Activated naive CD8-positive, alpha-beta T cell treated with anti-CD3 and anti-CD28 coated beads, Interleukin-2, amount 50 U/mL, for 16 hours (primary cell): ENCODE measurements around the gene GRIK3.

Source experiments
- DNase-seq: peaks from one replicate; pipeline ENCODE4 v3.0.0-alpha.2; 2020; ENCODE audit warnings: low read depth, low spot score

GRIK3 gene

DNA sequence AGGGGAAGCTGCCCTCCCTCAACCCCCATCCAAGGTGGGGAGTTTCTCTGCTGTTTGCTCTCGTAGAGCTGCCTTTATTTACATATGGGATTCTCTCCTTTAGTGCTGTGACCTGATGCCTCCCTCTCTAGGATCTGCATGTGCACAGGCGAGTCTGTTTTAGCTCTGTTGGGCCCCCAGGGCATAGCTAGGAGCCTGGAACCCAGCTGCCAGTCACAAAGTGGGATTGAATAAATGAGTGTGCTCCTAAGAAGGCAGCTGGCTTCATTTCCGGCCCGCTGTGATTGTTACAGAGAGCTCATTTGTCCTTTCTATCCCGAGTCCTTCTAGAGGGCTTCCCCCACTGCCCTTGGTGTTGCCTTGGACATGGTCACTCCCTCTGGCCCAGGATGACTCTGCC lies 176.6 kb downstream of the GRIK3 start:
- DNase-seq, result no peak

DNA sequence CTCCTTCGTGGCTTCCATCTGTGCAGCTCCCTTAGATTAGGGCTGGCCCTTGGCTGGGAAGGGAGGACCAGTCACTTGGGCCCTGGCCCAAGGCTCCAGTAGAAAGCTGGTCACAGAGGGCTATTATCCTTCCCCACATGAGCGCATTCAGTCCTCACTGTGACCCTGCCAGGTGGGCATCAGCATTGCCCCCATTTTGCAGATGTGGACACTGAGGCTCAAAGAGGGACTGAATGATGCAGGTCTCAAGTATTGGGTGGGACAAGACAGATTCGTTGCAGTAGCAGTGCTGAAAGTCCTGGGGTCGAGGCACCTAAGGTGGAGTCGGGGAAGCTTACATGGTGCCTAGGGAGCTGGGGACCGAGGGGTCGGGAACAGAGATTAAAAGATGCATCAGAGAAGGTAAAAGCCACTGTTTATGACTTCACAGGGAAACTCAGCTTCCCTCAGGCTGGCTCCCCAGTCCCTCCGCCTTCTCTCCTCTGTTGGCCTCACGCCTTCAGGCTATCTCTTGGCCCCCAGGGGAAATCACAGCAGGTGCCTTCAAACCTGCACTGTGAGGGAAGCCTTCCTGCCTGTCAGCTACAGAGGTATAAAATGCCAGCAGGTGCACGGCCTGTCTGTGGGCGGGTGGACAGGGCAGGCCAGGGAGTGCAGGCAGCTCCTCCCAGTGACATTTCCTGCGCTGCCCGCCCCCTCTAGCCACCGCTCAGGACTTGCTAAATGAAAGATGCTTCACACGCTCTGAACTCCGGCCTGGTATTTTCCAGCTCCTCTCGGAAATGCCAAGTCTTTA lies 178.4 kb downstream of the GRIK3 start:
- no peak for DNase-seq

DNA sequence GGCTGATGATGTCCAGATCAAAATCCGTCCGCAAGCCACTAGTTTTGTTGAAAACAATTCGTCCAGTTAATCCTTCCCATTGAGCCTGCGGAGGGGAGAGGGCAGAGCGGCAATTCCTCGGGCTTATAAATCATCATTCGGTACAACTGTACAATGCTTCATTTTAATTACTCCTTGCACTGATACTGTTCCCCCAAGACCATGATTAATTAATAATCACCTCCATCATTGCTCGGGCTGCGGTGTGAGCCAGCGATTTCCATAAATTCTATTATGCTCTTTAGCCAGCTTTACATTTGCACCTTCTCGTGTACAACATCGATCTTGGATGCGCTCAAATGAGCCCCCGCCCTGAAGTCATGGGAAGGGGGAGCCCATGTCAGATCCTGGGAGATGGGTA lies 180.7 kb downstream of the GRIK3 start:
- no peak for DNase-seq

DNA sequence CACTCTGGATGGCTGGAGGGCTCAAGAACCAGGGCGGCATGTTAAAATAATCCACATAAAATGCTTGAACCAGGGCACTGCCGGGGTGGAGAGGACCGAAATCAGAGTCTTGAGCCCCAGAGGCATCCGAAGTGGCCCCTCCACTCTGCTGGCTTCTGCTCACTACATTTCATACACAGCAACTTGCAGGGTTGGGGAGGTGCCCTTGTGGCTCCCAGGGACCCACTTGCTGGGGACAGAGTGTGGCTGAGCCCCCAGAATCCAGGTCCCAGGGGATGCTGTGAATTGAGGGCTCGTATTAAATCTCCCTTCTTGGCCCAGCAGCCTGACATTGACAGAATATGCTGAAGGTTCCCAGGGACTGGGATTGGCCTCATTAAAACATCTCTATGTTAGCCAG lies 181.7 kb downstream of the GRIK3 start:
- no peak for DNase-seq

DNA sequence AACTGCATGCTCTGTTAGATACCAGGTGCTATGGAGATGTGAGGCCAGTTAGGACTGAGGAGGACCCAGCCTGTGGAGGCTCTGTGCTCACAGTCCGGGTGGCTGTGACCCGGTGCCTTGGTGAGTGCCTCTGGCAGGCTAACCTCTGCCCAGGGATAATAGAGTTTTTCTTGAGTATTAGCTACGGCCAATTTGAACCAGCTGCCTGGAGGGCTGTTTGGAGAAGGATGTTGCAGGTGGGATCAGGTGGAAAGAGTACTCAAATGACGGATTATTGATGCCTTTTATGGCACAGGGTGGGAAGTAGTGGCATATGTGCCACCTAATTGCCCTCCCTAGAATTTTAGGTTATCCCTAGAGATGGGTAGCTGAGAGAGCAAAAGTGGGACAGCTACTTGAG lies 182.7 kb downstream of the GRIK3 start:
- DNase-seq, result no peak

DNA sequence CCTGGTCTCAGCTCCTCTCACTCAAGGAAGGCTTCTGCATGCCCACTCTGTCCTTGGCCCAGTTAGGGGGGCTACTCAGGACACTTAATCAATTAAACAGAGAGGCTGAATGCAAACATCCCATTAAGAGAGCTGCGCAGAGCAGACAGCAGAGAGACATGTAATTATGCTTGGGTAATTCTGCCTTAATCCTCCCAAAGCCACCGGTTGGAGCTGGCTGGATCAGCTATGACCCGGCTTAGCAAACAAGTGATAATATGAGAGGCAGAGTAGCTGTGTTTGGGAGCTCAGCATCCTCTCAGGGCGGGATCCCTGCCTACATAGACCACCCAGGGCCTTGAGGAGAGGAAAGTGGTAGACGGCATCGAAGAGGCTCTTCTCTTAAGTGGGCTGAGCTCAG lies 183.2 kb downstream of the GRIK3 start:
- DNase-seq, result no peak

DNA sequence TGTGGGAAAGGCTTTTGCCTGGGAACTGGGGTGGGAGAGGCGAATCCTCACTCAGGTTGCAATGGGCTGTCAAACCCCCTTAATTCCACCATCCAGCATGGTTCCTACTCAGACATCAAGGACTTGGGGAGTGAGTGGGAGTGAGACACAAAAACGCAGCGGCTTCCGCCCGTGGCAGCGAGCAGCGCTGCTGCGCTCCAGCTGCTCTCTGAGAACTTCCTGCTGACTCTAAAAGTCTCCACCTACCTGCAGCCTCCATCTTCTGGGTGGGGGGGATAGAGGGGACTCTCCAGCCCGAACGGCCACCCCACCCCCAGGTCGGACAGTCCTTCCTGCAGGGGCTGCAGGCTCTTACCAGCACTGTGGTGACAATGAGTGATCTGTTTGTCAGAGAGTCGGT lies 184.4 kb downstream of the GRIK3 start:
- no peak for DNase-seq

DNA sequence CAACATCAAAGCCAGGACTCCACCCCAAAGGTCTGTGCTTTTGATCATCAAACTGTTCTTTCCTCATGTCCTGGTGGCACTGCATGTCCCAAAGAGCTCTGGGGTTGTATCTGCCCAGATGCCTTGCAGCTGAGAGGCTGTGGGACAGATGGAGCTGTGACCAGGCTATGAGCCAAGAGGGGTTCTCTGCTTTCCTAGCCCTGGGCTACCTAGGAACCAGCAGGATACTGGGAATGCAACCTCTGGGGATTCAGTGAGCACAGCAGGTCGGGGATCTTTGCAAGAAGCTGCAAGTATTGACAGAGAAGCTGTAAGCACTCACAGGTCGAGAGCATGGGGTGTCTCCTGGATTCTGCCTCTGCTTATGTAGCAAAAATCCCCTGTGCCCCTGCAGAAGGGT lies 186.6 kb downstream of the GRIK3 start:
- DNase-seq, result no peak

DNA sequence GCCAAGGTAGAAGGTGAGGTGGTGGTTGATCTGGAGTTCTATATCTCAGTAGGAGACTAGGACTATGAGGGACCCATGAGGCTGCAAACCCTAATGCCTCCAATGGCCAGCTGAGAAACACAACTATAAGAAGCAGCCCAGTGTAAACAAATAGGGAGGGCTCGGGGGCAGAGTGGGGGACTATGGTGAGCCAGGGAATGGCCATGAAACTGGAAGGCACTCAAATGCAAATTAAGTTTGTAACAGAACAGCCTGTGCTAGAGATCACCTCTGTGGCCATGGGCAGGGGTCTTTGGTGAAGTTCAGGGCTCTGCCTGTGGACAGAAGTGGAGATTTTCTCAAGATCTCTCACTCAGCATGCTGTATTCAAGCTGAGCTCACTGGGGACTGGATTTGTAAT lies 187.1 kb downstream of the GRIK3 start:
- no peak for DNase-seq

DNA sequence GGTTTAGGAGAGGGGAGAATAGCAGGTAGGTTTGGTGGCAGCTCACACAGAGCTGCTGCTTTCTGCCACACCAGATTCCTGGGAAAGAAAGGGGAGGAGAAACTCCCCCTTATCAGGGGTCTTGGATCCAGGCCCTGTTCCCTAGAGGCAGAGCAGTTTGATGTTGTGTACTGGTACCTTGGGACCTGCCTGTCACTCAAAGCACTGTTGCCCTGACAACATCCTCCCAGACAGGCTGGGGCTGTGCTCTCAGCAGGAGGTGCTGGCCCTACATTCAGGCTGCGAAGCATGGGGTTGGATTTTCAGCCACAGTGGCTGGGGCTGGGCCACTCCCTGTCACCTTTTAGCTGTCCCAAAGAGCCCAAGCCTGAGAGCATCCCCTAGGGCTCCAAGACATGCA lies 188.0 kb downstream of the GRIK3 start:
- no peak for DNase-seq

DNA sequence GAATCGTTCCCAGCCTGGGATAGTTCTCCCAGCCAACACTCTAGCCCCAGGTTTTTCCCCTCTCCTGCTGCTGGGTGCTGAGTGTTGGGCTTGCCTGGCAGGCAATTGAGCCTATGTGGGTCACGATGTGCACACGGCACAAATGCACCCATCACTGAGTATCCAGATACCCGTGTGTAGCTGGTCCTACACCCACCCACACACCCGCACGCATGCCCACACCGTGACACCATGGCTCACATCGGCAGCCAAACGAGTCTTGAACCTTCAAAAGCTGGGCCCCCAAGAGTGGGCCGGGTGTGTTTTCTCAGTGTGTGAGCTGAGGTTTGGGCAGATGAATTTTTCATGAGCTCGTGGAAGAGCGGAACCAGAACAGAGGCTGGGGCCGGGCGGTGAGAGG lies 188.5 kb downstream of the GRIK3 start:
- DNase-seq, result no peak

DNA sequence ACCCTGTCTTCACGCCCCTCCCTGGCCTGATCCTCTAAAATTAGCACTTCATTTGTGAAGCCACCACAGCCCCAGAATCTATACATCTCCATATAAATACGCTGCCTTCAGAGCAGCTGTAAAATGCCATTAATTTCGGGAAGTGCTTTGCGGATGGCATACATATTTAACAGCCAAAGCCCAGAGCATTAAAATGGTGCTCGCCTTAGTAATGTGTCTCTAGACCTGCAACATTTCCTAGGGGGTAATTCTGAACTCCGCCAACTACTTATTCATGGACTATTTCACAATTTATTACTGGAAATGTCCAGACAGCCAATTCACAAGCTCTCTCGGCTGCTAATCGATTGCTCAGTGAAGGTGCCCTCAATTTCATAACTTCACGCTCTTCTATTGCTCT lies 189.4 kb downstream of the GRIK3 start:
- no peak for DNase-seq

DNA sequence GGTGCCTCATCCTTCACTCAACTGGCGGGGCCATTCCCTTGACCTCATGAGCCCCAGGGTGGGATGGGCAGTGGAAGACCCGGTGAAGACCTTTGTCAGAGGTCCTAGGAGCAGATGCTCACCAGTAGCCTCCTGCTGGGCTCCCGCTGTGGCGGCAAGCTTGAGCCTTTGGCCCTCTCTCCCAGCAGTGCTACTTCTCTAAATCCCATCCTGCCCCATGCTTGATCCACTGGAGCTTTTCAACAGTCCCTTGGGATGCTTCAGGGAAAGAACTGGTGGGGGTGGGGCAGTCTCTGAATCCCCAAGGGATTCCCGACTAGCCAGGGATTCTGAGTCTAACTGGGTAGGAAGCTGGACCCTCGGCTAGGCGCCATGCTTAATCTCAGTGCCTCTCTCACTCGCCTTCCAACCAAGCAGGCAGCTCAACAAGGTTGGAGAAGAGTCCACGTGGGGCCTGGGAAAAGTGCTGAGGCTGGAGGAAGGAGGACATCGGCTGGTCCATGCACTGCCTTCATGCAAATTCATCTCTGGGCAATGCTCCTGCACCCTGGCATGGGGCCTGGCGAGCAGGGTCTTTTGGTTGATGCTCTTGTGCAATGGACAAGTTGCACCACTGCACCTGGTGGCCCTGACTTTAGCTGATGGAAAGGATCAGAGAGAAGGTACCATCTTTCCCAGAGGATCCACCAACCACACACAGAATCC lies 190.3 kb downstream of the GRIK3 start:
- DNase-seq, result no peak

DNA sequence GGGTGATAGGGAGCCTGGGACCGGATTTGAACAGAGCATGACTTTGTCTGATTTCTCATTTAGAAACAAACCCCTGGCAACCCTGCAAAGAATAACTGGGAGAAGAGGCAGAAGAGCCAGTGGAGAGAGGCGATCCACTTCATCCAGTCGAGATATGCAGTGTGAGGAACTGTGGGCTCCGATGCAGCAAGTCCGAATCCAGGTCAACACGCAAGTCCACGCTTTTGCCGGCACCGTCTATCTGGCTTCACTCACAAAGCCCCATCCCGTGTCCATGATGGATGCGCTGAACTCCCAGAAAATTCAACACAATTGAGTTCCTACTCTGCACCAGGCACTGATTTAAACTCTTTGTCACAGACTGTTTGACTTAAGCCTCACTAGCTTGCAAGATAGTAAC lies 191.3 kb downstream of the GRIK3 start:
- no peak for DNase-seq

DNA sequence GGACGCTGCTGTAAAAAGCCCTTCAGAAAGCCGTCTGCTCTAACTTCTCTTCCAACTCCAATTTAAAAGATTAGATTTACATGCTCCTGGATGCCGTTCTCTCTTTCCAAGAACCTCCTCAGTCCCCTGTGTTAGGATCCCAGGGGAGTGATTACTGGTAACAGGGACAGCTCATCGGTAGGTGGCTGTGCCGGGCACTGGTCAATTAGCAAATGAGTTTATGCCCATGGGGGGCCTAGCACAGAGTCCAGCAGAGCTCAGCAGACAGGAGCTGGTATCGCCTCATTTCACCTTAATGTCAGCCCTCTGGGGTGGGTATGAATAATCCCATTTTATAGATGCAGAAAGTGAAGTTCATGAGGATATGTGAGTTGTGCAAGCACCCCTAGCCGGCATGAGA lies 191.9 kb downstream of the GRIK3 start:
- DNase-seq, result no peak

DNA sequence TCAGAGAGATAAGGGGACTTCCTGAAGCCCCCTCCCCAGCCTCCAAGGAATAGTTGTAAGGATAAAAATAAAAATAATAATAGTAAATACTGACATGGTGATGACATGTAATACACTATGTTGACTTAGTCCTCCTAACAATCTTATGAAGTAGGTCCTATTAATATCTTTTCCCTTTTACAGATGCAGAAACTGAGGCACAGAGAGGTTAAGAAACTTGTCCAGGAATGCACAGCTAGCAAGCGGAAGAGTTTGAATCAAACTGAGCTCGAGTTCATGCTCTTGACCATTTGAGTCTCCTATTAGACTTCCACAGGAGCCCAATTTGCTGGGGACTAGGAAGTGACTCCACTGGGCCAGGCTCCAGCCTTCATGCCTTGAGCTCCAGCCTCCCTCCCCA lies 194.8 kb downstream of the GRIK3 start:
- no peak for DNase-seq

DNA sequence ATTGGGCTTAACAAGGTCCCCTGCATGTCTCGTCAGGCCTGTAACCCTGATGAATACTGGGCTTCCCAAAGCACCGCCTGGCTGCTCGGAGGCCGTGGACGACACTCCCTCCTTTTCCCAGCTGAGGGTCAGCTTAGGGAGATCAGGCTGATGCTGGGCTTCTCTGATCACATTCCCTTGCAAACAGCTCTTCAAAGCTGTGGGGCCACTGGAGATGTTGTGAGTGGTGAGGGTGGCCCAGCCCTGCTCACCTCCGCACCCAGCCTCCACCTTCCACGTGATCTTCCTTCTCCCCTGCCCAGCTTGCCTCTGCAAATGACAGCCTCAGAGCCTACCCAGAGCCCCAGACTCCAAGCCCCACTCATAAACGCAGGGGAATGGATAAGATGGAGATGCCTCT lies 195.4 kb downstream of the GRIK3 start:
- no peak for DNase-seq

DNA sequence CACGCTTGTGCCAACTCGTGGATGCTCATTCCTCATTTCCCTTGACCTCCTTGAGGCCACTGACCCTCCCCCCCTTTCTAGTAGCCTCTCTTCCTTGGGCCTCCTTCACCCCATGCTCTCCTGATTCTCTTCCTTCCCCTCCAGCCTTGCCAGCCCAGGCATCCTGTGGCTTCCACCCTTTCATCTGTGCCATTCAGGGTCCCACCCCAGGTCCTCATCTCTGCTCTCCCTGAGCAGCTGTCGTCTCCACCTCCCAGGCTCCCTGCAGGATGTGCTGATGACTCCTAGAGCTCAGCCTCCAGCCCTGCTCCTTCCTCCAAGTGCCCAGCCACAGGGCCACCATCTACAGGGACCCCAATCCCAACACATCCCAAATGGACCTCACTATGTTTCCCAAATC lies 197.4 kb downstream of the GRIK3 start:
- no peak for DNase-seq

DNA sequence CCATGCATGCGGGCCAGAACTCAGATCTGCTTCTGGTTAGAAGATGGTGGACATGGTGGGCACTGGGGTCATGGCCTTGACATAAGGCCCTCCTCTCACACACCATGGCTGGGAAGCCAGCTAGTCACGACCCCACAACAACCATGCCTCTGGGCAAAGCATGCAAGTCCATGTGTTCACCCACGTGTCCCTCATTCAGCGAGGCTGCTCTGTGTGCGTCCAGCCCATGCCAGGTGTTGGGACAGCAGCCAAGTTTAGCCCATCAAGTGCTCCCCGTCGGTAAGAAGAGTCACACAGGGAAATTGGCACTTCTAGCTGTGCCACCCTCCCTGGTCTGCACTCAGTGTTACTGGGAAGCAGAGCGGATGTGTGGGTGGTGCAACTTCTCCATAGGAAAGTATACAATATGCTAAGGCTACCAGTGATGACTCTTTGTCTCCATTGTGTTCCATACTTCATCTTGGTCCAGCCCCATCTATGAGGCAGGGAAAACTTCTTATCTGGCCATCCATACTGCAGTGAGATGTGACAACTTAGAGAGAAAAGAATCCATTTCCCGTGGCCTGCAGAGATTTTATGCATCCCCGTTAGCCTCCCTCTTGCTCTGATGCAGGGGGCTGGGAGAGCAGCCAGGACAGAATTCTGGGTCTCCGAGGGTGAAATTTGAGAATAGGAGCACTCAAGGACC lies 198.0 kb downstream of the GRIK3 start:
- no peak for DNase-seq

DNA sequence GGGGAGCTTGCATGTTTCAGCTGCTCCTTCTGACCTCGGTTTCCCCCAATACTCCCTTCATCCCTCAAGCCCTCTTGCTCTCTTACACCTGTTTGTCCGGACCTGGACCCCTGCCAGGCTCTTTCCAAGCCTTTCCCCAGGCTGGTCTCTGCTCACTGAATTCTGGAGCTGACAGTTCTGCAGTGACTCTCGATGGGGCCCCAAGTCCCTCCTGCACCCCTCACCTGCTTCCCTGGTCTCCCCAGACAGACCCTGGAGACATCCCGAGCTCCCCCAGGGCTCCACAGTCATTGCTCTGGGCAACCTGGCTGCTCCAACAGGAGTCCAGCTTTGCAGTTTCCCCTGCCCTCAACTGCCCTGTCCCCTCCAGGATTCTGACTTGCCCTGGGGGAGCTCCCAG lies 198.6 kb downstream of the GRIK3 start:
- no peak for DNase-seq

DNA sequence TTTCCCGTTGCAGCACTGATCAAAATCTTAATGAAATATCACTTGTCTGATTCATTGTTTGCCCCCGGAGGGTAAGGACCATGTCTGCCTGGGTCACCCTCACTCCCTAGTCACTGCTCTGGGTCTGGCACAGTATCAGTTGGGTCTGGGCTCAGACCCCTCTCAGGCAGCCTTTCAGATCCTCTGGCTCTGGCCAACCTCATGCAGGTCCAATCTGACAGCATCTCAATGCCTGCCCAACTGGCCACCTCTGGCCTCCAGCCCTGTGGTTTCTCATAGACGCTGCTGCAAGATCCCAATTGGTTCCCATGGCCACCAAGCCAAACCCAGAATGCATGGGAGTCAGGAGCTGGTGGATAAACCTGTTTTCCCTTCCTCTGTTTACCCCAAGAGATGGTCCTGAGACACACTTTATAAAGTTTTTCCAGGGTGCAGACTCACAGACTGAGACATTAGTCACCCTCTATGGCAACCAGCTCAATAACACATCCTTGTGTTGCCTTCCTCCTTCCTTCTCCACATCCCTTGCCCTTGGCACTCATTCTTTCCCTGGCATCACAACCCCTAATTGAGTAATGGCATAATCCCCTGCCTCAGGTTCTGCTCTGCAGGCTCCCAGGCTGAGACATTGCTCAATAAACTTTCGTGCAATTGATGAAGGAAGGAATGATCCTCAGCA lies 199.2 kb downstream of the GRIK3 start:
- no peak for DNase-seq

DNA sequence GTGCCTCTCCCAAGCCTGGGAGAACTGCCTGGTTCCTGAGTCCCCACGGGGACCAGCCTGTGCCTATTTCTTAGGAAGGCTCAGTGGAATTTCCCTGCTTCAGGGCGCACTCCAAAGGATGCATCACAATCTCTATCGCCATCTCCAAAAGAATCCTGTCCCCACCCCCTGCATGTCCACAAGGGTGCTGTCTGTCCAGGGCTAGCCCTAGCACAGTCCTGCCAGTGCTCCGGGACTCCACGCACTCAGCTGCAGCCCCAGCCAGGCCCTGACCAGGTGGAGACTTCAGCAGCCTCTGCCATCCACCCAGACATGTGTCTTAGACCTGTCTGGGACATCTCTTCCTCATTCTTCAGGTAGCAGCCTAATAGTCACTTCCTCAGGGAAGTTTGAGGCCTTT lies 199.7 kb downstream of the GRIK3 start:
- no peak for DNase-seq
